Activated CD8-positive, alpha-beta memory T cell treated with anti-CD3 and anti-CD28 coated beads for 24 hours (primary cell): Measurements from ENCODE around the gene OR5B21.

Experiments
- DNase-seq: peaks from one replicate; pipeline ENCODE4 v3.0.0-alpha.2; 2020

OR5B21 gene

DNA sequence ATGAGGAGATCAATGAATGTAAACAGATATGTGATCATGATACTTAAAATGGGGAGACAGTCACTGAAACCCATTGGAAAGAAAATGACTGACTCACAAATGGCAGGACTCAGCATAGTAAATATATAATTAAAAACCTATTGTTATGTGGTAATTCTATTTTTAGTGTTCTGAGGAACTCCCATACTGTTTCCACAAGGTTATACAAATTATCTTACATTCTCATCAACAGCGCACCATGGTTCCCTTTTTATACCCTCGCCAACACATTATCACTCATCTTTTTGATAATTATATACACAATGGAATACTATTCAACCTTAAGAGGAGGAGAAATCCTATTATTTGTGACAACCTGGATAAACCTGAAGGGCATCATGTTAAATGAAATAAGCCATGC lies 17.1 kb downstream of the OR5B21 start:
- DNase-seq: no peak

DNA sequence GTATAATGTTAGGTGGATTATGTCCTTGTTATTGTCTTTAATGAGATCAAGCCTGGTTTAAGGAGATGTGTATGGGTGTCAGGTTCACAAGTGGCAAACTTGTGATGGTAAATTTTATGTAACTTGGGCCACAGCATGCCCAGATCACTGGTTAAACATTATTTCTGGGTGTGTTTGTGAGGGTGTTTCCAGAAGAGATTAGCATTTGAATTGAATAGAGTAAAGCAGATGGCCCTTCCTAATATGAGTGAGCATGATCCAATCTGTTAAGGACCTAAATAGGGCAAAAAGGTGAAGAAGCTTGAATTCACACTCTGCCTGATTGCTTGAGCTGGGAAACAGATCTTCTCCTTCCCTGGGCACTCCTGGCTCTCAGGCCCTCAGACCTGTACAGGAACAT lies 20.7 kb downstream of the OR5B21 start:
- no peak for DNase-seq

DNA sequence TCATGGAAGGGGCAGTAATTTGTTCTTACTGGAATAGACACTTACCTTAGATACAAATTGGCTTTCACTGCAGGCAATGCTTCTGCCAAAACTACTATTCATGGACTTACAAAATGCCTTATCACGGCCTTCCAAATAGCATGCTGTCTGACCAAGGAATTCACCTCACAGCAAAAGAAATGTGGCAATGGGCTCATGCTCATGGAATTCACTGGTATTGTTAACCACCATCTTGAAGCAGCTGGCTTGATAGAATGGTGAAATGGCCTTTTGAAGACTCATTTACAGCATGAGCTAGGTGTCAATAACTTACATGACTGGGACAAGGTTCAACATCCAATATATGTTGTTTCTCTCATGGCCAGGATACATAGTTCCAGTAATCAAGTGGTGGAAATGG lies 21.9 kb downstream of the OR5B21 start:
- DNase-seq: no peak

DNA sequence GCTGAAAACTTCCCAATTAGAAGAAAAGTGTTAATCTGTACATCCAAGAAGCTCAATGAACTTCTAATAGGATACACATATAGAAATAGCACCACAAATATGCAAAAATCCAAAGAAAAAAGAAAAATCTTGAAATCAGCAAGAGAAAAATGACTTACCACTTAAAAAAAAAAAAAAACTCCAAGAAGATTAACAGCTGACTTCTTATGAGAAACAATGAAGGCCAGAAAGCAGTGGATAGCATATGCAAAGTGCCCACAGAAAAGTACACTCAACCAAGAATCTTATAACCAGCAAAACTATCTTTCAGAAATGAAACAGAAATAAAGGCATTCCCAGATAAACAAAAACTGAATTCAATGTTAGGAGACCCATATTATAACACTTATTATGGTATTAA lies 36.0 kb downstream of the OR5B21 start:
- DNase-seq: no peak

DNA sequence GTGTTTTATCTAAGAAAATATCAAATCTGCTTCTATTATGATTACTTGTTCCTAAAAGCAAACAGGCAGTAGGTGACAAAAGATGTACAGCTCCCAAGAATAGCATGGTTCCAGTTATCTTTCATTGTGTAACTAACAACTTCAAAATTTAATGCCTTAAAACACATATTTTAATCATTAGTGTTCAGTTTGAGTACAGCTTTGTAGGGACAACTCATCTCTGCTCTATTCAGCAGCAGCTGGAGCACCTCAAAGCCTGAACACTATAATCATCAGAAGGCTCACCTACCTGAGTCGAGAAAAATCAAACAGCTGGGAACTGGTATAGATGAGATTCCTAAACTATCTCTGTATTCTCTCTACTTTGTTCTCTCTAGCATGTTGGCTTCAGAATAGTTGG lies 41.6 kb downstream of the OR5B21 start:
- no peak for DNase-seq

DNA sequence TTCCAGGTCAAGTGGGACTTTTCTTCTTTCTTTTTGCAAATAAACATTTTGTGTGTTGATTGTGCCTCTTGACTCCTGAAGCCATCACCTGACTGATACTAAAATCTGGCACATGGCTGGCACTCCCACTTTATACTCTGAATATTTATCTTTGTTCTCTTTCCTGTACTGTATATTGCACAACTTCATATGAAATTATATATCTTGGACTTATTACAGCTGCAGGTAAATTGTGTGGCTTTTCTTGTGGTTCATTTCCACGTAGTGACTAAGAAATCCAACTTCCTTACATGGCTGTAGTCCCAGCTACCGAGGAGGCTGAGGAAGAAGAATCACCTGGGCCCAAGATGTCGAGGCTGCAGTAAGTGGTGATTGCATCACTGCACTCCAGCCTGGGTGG lies 42.2 kb downstream of the OR5B21 start:
- DNase-seq: no peak
